A549 (cell line): ENCODE data around the gene ATL1.

ENCODE experiments used
- CBX8 ChIP-seq: fragments of 200-600 bp; sonication (generic); IDR thresholded peaks from 2 replicates; pipeline ENCODE4 v1.6.1; 2016
- CHD2 ChIP-seq: fragments of 150-350 bp; IDR thresholded peaks from 2 replicates; pipeline ENCODE4 v1.6.1; 2014; ENCODE audit warnings: low read length; ENCODE audit not compliant: partially characterized antibody
- HDAC2 ChIP-seq: fragments of 200-600 bp; sonication (generic); IDR thresholded peaks from 2 replicates; pipeline ENCODE4 v1.6.1; 2016
- HOXA7 ChIP-seq: fragments of 250-450 bp; sonication (Bioruptor Pico); IDR thresholded peaks from 2 replicates; pipeline ENCODE4 v1.5.0; 2020; ENCODE audit warnings: mild to moderate bottlenecking, moderate library complexity
- MYC ChIP-seq: IDR thresholded peaks from 2 replicates; pipeline ENCODE4 v1.6.1; 2012; ENCODE audit warnings: mild to moderate bottlenecking, inconsistent platforms, low read length, improper control_type of control experiment, borderline replicate concordance
- PHF8 ChIP-seq: fragments of 200-600 bp; sonication (generic); IDR thresholded peaks from 2 replicates; pipeline ENCODE4 v1.6.1; 2016; ENCODE audit warnings: low read depth, mild to moderate bottlenecking, antibody characterized with exemption, moderate library complexity, borderline replicate concordance
- POLR2A ChIP-seq: IDR thresholded peaks from 2 replicates; pipeline ENCODE4 v1.6.1; 2012; ENCODE audit warnings: mild to moderate bottlenecking, low read length
- RAD21 ChIP-seq, 2 experiments: fragments of >200 bp in 1 of 2; sonication (Bioruptor Twin) in 1 of 2; formaldehyde crosslinking in 1 of 2; IDR thresholded peaks in 1 of 2; conservative IDR thresholded peaks in 1 of 2; 2 replicates in 1 of 2; 3 replicates in 1 of 2; pipeline ENCODE4 v1.6.1; 2012 to 2018; ENCODE audit warnings: inconsistent platforms in 1 of 2
- RFX5 ChIP-seq: fragments of 450-650 bp; IDR thresholded peaks from 2 replicates; pipeline ENCODE4 v1.7.1; 2014; ENCODE audit warnings: antibody characterized with exemption, mild to moderate bottlenecking, moderate library complexity
- TF ChIP-seq, protein P1 (sequence below): fragments of >200 bp; sonication (Bioruptor Twin); formaldehyde crosslinking; IDR thresholded peaks from 3 replicates; pipeline ENCODE4 v1.5.1; 2016
- TF ChIP-seq, protein P2 (sequence below): IDR thresholded peaks from 2 replicates; pipeline ENCODE4 v1.6.1; 2012
- TF ChIP-seq, protein P3 (sequence below): fragments of >200 bp; sonication (Bioruptor Twin); formaldehyde crosslinking; IDR thresholded peaks from 3 replicates; pipeline ENCODE4 v1.6.1; 2016
- TF ChIP-seq, protein P4 (sequence below): fragments of 200-600 bp; sonication (generic); IDR thresholded peaks from 2 replicates; pipeline ENCODE4 v1.6.1; 2016; ENCODE audit warnings: antibody characterized with exemption, mild to moderate bottlenecking, moderate library complexity
- TF ChIP-seq, protein P5 (sequence below): IDR thresholded peaks from 2 replicates; pipeline ENCODE4 v1.6.1; 2012

DNA sequence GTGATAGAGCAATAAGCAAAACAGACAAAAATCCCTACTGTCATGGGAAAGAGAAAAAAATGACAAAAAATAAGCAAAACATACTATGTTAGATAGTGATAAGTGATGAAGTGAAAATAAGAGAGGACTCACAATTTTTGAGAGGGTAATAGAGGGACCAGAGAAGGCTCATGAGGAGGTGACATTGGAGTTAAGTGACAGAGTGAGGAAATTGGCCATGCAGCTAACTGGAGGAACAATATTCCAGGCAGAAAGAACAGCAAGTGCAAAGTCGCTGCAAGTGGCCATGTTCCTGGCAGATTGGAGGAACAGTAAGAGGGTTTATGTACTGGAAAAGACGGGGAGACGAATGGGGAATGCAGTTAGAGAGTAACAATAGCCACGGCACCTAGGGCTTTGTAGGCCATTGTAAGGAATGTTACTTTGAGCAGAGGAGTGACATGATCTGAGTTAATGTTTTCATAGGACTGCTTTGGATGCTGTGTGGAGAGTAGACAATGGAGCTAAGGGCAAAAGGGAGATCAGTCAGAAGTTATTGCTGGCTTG lies 109.6 kb downstream of the ATL1 start:
- no peak for TF ChIP-seq MYC
- TF ChIP-seq, protein P1, sequence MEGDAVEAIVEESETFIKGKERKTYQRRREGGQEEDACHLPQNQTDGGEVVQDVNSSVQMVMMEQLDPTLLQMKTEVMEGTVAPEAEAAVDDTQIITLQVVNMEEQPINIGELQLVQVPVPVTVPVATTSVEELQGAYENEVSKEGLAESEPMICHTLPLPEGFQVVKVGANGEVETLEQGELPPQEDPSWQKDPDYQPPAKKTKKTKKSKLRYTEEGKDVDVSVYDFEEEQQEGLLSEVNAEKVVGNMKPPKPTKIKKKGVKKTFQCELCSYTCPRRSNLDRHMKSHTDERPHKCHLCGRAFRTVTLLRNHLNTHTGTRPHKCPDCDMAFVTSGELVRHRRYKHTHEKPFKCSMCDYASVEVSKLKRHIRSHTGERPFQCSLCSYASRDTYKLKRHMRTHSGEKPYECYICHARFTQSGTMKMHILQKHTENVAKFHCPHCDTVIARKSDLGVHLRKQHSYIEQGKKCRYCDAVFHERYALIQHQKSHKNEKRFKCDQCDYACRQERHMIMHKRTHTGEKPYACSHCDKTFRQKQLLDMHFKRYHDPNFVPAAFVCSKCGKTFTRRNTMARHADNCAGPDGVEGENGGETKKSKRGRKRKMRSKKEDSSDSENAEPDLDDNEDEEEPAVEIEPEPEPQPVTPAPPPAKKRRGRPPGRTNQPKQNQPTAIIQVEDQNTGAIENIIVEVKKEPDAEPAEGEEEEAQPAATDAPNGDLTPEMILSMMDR: no peak
- TF ChIP-seq HOXA7 (CRISPR knock-in tag): no peak
- TF ChIP-seq RFX5: no peak
- TF ChIP-seq HDAC2: no peak
- no peak for TF ChIP-seq CHD2
- TF ChIP-seq CBX8: no peak
- TF ChIP-seq, protein P2, sequence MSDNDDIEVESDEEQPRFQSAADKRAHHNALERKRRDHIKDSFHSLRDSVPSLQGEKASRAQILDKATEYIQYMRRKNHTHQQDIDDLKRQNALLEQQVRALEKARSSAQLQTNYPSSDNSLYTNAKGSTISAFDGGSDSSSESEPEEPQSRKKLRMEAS: no peak
- TF ChIP-seq, protein P3, sequence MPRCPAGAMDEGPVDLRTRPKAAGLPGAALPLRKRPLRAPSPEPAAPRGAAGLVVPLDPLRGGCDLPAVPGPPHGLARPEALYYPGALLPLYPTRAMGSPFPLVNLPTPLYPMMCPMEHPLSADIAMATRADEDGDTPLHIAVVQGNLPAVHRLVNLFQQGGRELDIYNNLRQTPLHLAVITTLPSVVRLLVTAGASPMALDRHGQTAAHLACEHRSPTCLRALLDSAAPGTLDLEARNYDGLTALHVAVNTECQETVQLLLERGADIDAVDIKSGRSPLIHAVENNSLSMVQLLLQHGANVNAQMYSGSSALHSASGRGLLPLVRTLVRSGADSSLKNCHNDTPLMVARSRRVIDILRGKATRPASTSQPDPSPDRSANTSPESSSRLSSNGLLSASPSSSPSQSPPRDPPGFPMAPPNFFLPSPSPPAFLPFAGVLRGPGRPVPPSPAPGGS: no peak
- TF ChIP-seq, protein P4, sequence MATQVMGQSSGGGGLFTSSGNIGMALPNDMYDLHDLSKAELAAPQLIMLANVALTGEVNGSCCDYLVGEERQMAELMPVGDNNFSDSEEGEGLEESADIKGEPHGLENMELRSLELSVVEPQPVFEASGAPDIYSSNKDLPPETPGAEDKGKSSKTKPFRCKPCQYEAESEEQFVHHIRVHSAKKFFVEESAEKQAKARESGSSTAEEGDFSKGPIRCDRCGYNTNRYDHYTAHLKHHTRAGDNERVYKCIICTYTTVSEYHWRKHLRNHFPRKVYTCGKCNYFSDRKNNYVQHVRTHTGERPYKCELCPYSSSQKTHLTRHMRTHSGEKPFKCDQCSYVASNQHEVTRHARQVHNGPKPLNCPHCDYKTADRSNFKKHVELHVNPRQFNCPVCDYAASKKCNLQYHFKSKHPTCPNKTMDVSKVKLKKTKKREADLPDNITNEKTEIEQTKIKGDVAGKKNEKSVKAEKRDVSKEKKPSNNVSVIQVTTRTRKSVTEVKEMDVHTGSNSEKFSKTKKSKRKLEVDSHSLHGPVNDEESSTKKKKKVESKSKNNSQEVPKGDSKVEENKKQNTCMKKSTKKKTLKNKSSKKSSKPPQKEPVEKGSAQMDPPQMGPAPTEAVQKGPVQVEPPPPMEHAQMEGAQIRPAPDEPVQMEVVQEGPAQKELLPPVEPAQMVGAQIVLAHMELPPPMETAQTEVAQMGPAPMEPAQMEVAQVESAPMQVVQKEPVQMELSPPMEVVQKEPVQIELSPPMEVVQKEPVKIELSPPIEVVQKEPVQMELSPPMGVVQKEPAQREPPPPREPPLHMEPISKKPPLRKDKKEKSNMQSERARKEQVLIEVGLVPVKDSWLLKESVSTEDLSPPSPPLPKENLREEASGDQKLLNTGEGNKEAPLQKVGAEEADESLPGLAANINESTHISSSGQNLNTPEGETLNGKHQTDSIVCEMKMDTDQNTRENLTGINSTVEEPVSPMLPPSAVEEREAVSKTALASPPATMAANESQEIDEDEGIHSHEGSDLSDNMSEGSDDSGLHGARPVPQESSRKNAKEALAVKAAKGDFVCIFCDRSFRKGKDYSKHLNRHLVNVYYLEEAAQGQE: no peak
- TF ChIP-seq RAD21 (conservative IDR thresholded peaks at IDR 0.05 in 1 of 2, IDR thresholded peaks at IDR 0.05 in 1 of 2): no peak
- no peak for TF ChIP-seq PHF8
- TF ChIP-seq, protein P5, sequence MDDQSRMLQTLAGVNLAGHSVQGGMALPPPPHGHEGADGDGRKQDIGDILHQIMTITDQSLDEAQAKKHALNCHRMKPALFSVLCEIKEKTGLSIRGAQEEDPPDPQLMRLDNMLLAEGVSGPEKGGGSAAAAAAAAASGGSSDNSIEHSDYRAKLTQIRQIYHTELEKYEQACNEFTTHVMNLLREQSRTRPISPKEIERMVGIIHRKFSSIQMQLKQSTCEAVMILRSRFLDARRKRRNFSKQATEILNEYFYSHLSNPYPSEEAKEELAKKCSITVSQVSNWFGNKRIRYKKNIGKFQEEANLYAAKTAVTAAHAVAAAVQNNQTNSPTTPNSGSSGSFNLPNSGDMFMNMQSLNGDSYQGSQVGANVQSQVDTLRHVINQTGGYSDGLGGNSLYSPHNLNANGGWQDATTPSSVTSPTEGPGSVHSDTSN: no peak
- TF ChIP-seq POLR2A: no peak
